Peyer's patch (tissue), 4 donors: ENCODE results near the gene DNAJC3. TPM values are rescaled to one million over a fixed set of nuclear protein-coding genes. Genes with fewer than 3 reads are reported as not detected.
"Not testable (repeated sequence)": the region's sequence is repeated elsewhere in the genome, so short reads cannot be mapped to it uniquely, and the experiment has no call there.

ENCODE experiments used
- DNase-seq, 3 donors: peaks; one replicate each; pipeline ENCODE4 v3.0.0-alpha.2; 2017 to 2019
- H3K27ac ChIP-seq, 4 donors: fragments of 200-600 bp; sonication (generic); one replicate each; pipeline ENCODE4 v1.5.1; 2016 to 2019
- H3K27me3 ChIP-seq, 2 donors: fragments of 200-600 bp; sonication (generic); one replicate each; pipeline ENCODE4 v1.5.1; 2019
- H3K36me3 ChIP-seq, 3 donors: fragments of 200-600 bp; sonication (generic); one replicate each; pipeline ENCODE4 v1.5.1; 2016 to 2019
- H3K4me1 ChIP-seq, 4 donors: fragments of 200-600 bp; sonication (generic); one replicate each; pipeline ENCODE4 v1.5.1; 2016 to 2019
- H3K4me3 ChIP-seq, 4 donors: fragments of 200-600 bp; sonication (generic); 1 replicate in 3 of 4; 2 replicates in 1 of 4; pipeline ENCODE4 v1.5.1; 2016 to 2019; ENCODE audit warnings: mild to moderate bottlenecking in 1 of 4
- H3K9me3 ChIP-seq, 4 donors: fragments of 200-600 bp; sonication (generic); one replicate each; pipeline ENCODE4 v1.5.1; 2016 to 2019; ENCODE audit warnings: mild to moderate bottlenecking in 1 of 4
- POLR2A ChIP-seq, 2 donors: fragments of 450-650 bp; IDR thresholded peaks; one replicate each; pipeline ENCODE4 v1.5.1; 2017; ENCODE audit warnings: antibody characterized with exemption in 2 of 2, mild to moderate bottlenecking in 2 of 2, moderate library complexity in 2 of 2
- total RNA-seq, 4 donors: library from RNA; depleted of rRNA; stranded (reverse); fragments of >200 nt; gene quantifications; one replicate each; pipeline ENCODE4 v1.1.0, GENCODE V29; 2016
- TF ChIP-seq, protein P1 (sequence below), 6 experiments: fragments of 450-650 bp in 4 of 6; fragments of 200-600 bp in 2 of 6; sonication (generic) in 1 of 6; IDR thresholded peaks; one replicate each; pipeline ENCODE4 v1.5.1; 2017 to 2019; ENCODE audit warnings: antibody characterized with exemption in 6 of 6, mild to moderate bottlenecking in 3 of 6, moderate library complexity in 1 of 6

The DNAJC3 gene
- total RNA-seq, 4 donors from 2014 or later = 26.4 to 61.5 (median 36.1) TPM

DNA sequence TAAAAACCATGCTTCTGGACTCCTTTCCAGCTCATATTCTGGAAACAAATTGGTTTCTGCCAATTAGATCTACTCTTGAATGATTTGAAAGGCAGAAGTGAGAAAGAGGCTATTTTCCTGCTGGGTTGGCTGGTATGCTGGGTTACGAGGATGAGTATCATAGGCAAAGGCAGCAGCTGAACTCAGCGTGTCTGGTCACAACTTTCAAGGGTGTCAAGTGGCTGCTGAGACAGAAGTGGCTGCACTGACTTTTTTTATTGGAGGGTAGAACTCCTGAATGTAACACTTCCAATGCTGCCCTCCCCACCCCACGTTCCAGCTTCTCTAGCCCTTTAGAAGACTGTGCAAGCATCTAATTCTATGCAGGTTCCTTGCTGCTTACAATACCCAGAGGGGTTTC, 24.1 kb upstream of the DNAJC3 start:
- Histone ChIP-seq H3K36me3 (no peaks in the 10 kb centered on the region), H3K9me3 (no peaks in the 10 kb centered on the region), H3K4me3 (no peak overlapping the region), H3K27me3 (no peaks in the 10 kb centered on the region), H3K4me1 (no peaks in the 10 kb centered on the region), H3K27ac (no peak overlapping the region)
- TF ChIP-seq, protein P1, sequence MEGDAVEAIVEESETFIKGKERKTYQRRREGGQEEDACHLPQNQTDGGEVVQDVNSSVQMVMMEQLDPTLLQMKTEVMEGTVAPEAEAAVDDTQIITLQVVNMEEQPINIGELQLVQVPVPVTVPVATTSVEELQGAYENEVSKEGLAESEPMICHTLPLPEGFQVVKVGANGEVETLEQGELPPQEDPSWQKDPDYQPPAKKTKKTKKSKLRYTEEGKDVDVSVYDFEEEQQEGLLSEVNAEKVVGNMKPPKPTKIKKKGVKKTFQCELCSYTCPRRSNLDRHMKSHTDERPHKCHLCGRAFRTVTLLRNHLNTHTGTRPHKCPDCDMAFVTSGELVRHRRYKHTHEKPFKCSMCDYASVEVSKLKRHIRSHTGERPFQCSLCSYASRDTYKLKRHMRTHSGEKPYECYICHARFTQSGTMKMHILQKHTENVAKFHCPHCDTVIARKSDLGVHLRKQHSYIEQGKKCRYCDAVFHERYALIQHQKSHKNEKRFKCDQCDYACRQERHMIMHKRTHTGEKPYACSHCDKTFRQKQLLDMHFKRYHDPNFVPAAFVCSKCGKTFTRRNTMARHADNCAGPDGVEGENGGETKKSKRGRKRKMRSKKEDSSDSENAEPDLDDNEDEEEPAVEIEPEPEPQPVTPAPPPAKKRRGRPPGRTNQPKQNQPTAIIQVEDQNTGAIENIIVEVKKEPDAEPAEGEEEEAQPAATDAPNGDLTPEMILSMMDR (IDR thresholded peaks at IDR 0.05) = no peak
- no peak for TF ChIP-seq POLR2A (IDR thresholded peaks at IDR 0.05)
- no peak for DNase-seq

GRCh38 chr13:95656386-95657015, 20.4 kb upstream of the DNAJC3 start:
- no peaks in the 10 kb centered on the region for H3K4me1 ChIP-seq
- no peak for TF ChIP-seq POLR2A (IDR thresholded peaks at IDR 0.05)
- TF ChIP-seq, protein P1 (IDR thresholded peaks at IDR 0.05) = no peak
- H3K36me3 ChIP-seq = no peaks in the 10 kb centered on the region
- no peak for DNase-seq
- no peak overlapping the region for H3K4me3 ChIP-seq
- no peaks in the 10 kb centered on the region for H3K9me3 ChIP-seq
- no peak overlapping the region for H3K27ac ChIP-seq
- no peaks in the 10 kb centered on the region for H3K27me3 ChIP-seq

DNA sequence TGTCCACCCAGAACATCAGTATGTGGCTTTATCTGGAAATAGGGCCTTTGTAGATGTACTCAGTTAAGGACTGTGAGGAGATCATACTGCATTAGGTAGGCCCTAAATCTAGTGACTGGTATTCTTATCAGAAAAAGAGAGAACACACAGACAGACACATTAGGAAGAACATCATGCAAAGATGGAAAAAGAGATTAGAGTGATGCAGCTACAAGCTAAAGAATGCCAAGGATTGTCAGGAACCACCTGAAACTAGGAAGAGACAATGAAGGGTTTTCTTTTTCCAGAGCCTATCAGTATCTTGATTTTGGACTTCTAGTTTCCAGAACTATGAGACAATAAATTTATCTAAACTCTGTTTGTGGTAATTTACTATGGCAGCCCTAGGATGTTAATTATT, 17.4 kb upstream of the DNAJC3 start:
- Histone ChIP-seq H3K27me3 (no peaks in the 10 kb centered on the region), H3K9me3 (no peaks in the 10 kb centered on the region), H3K4me3 (no peak overlapping the region), H3K36me3 (no peaks in the 10 kb centered on the region), H3K4me1 (no peaks in the 10 kb centered on the region), H3K27ac (no peak overlapping the region)
- TF ChIP-seq, protein P1 (IDR thresholded peaks at IDR 0.05) = no peak
- TF ChIP-seq POLR2A (IDR thresholded peaks at IDR 0.05) = no peak
- DNase-seq = no peak

GRCh38 chr13:95660981-95661581, 15.9 kb upstream of the DNAJC3 start:
- H3K4me3 ChIP-seq = no peak overlapping the region
- H3K36me3 ChIP-seq = no peaks in the 10 kb centered on the region
- H3K27me3 ChIP-seq = no peaks in the 10 kb centered on the region
- no peak for DNase-seq
- no peak overlapping the region for H3K27ac ChIP-seq
- peaks cover 0 to 4% (median 0%) of the 10 kb centered on the region in 4 donors for H3K9me3 ChIP-seq
- no peaks in the 10 kb centered on the region for H3K4me1 ChIP-seq
- no peak for TF ChIP-seq POLR2A (IDR thresholded peaks at IDR 0.05)
- TF ChIP-seq, protein P1 (IDR thresholded peaks at IDR 0.05) = peak; percentile 21 to 47 (median 36)

- H3K4me3 ChIP-seq, H3K4me1 ChIP-seq, H3K27me3 ChIP-seq, H3K36me3 ChIP-seq, H3K27ac ChIP-seq, DNase-seq: not testable (repeated sequence)
- H3K9me3 ChIP-seq = peaks cover 0 to 27% (median 4%) of the 10 kb centered on the region in 4 donors
Measured at GRCh38 chr13:95667235-95667634, 9.7 kb upstream of the DNAJC3 start.

- H3K4me1 ChIP-seq = no peaks in the 10 kb centered on the region
- no peak overlapping the region for H3K4me3 ChIP-seq
- DNase-seq = no peak
- H3K27ac ChIP-seq = no peak overlapping the region
- no peak for TF ChIP-seq POLR2A (IDR thresholded peaks at IDR 0.05)
- TF ChIP-seq, protein P1 (IDR thresholded peaks at IDR 0.05) = no peak
- H3K27me3 ChIP-seq = no peaks in the 10 kb centered on the region
- peaks cover 0 to 18% (median 1%) of the 10 kb centered on the region in 4 donors for H3K9me3 ChIP-seq
- H3K36me3 ChIP-seq = no peaks in the 10 kb centered on the region
Measured at GRCh38 chr13:95671597-95671996, 5.3 kb upstream of the DNAJC3 start.
